ENCODE measurements around the gene IFITM10. TPM values are rescaled to one million over a fixed set of nuclear protein-coding genes. Genes with fewer than 3 reads are reported as not detected.

Gene IFITM10
- total RNA-seq, 1 donor from 2014 or later, result 3.4 TPM

DNA sequence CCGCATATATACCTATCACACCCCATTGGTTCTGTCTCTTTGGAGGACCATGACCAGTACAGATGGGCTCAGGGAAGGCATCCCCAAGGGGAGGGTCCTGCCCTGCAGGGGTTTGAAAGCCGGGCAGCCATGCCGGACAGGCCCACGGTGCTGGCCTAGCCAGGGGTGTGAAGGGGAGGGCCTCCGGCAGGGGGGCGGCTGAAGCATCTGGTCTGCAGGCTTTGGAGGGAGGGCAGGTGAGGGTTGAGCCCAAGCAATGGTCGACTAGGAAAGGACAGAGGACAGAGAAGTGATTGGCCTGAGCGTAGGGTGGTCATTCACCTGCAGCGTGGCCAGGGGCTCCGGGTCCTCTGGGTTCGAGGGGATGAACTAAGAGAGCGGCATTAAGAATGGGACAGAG lies 24.5 kb upstream of the IFITM10 start:
- H3K4me3 Mint-ChIP-seq, result no peak overlapping the region
- H3K27ac Mint-ChIP-seq, result no peak overlapping the region
- no peaks in the 10 kb centered on the region for H3K36me3 Mint-ChIP-seq
- peaks cover 8% of the 10 kb centered on the region for H3K4me1 Mint-ChIP-seq (ENCODE audit: unreplicated experiment)
- DNase-seq (ENCODE audit: extremely low spot score, unreplicated experiment), result no peak
- H3K27me3 Mint-ChIP-seq, result peaks cover 12% of the 10 kb centered on the region
- peaks cover 5% of the 10 kb centered on the region for H3K9me3 Mint-ChIP-seq
- TF ChIP-seq, protein P1, sequence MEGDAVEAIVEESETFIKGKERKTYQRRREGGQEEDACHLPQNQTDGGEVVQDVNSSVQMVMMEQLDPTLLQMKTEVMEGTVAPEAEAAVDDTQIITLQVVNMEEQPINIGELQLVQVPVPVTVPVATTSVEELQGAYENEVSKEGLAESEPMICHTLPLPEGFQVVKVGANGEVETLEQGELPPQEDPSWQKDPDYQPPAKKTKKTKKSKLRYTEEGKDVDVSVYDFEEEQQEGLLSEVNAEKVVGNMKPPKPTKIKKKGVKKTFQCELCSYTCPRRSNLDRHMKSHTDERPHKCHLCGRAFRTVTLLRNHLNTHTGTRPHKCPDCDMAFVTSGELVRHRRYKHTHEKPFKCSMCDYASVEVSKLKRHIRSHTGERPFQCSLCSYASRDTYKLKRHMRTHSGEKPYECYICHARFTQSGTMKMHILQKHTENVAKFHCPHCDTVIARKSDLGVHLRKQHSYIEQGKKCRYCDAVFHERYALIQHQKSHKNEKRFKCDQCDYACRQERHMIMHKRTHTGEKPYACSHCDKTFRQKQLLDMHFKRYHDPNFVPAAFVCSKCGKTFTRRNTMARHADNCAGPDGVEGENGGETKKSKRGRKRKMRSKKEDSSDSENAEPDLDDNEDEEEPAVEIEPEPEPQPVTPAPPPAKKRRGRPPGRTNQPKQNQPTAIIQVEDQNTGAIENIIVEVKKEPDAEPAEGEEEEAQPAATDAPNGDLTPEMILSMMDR (conservative IDR thresholded peaks at IDR 0.05), result no peak

DNA sequence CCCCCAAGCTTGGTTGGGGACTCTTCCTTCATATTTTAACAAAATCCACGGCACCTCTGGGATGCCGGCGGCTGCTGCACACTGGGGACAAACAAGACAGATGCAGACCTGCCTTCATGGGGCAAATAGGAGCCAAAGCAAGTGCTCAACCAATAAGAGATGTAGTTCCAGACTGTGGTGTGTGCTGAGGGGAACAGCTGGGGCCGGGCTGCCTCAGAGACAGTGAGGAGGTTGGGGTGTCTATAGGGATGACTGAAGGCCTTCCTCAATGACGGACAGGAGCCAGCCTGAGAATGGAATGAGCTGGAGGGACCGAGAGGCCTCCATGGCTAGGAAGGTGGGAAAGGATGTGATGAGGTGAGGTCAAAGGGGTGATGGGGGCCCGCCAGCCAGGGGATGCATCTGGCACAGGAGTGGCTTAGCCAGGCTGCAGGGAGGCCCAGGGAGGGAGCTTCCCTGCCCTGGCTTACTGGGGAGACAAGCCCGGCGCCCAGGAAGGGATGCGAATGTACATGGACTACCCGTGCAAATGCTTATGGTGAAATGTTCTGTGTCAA lies 23.7 kb upstream of the IFITM10 start:
- TF ChIP-seq, protein P1 (conservative IDR thresholded peaks at IDR 0.05), result no peak
- peaks cover 13% of the 10 kb centered on the region for H3K27me3 Mint-ChIP-seq
- no peak for DNase-seq (ENCODE audit: extremely low spot score, unreplicated experiment)
- no peaks in the 10 kb centered on the region for H3K36me3 Mint-ChIP-seq
- peaks cover 8% of the 10 kb centered on the region for H3K4me1 Mint-ChIP-seq (ENCODE audit: unreplicated experiment)
- no peak overlapping the region for H3K4me3 Mint-ChIP-seq
- peaks cover 5% of the 10 kb centered on the region for H3K9me3 Mint-ChIP-seq
- H3K27ac Mint-ChIP-seq, result peak overlapping the region; percentile 62

- Mint-ChIP-seq H3K4me1 (ENCODE audit: unreplicated experiment) (peaks cover 8% of the 10 kb centered on the region), H3K36me3 (no peaks in the 10 kb centered on the region), H3K27ac (peak overlapping the region; percentile 62), H3K4me3 (no peak overlapping the region), H3K27me3 (peaks cover 13% of the 10 kb centered on the region), H3K9me3 (peaks cover 5% of the 10 kb centered on the region)
- DNase-seq (ENCODE audit: extremely low spot score, unreplicated experiment), result no peak
- TF ChIP-seq, protein P1 (conservative IDR thresholded peaks at IDR 0.05), result no peak
These were observed 23.0 kb upstream of the IFITM10 start for GRCh38 chr11:1773131-1773993.

GRCh38 chr11:1772270-1773130 lies 22.1 kb upstream of the IFITM10 start:
- TF ChIP-seq, protein P1 (conservative IDR thresholded peaks at IDR 0.05), result no peak
- peaks cover 5% of the 10 kb centered on the region for H3K9me3 Mint-ChIP-seq
- H3K27me3 Mint-ChIP-seq, result peaks cover 13% of the 10 kb centered on the region
- DNase-seq (ENCODE audit: extremely low spot score, unreplicated experiment), result no peak
- no peaks in the 10 kb centered on the region for H3K36me3 Mint-ChIP-seq
- H3K4me1 Mint-ChIP-seq (ENCODE audit: unreplicated experiment), result peaks cover 8% of the 10 kb centered on the region
- H3K27ac Mint-ChIP-seq, result peak overlapping the region; percentile 79
- H3K4me3 Mint-ChIP-seq, result peak overlapping the region; percentile 20

- TF ChIP-seq, protein P1 (conservative IDR thresholded peaks at IDR 0.05), result no peak
- no peaks in the 10 kb centered on the region for H3K36me3 Mint-ChIP-seq
- peak overlapping the region; percentile 79 for H3K27ac Mint-ChIP-seq
- H3K4me3 Mint-ChIP-seq, result peak overlapping the region; percentile 20
- no peak for DNase-seq (ENCODE audit: extremely low spot score, unreplicated experiment)
- peaks cover 13% of the 10 kb centered on the region for H3K27me3 Mint-ChIP-seq
- H3K4me1 Mint-ChIP-seq (ENCODE audit: unreplicated experiment), result peaks cover 8% of the 10 kb centered on the region
- H3K9me3 Mint-ChIP-seq, result peaks cover 5% of the 10 kb centered on the region
These were observed 21.3 kb upstream of the IFITM10 start for GRCh38 chr11:1771700-1772099.
